GM19328 (cell line): ENCODE results near the gene OPRM1.

Experiments used
- ATAC-seq: cut with Tn5 transposase; IDR thresholded peaks from one replicate; pipeline ENCODE4 v1.9.1; 2021; ENCODE audit warnings: mild to moderate bottlenecking, moderate library complexity; ENCODE audit not compliant: unreplicated experiment

Gene OPRM1

DNA sequence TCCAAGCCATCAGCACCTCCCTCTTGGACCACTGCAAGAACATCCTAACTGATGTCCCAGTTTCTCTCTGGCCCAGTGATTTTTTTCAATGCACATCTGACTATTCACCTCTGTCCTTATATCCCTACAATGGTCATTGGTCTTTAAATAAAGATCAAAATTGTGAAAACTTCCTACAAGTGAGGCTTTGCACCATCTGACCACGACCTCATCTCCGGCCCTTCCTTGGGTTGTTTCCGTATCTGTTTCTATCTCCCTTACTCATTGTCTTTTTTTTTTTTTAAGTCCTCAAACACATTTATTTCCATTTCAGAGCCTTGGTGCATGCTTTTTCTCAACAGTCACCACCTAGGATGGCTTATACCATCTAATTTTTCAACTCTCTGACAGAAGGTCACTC is 229.4 kb downstream of the OPRM1 start:
- ATAC-seq: no peak

DNA sequence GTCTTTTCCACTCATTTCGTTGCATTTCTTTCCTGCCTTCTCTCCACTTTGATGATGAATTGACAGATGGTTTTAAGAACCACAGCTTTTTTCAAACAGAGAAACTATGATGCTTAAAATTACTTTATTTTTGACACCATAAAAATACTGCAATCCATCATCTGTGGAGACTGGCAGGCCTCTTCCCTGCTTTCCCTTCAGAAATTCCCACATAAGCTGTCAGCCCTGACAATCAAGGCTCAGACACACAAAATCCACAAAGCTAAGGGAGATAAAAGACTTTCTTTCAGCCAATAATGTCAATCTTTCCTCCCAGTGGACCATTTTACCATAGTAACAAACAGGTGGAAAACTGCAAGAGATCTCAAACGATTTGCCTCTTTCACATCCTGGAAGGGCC is 235.1 kb downstream of the OPRM1 start:
- ATAC-seq: no peak

DNA sequence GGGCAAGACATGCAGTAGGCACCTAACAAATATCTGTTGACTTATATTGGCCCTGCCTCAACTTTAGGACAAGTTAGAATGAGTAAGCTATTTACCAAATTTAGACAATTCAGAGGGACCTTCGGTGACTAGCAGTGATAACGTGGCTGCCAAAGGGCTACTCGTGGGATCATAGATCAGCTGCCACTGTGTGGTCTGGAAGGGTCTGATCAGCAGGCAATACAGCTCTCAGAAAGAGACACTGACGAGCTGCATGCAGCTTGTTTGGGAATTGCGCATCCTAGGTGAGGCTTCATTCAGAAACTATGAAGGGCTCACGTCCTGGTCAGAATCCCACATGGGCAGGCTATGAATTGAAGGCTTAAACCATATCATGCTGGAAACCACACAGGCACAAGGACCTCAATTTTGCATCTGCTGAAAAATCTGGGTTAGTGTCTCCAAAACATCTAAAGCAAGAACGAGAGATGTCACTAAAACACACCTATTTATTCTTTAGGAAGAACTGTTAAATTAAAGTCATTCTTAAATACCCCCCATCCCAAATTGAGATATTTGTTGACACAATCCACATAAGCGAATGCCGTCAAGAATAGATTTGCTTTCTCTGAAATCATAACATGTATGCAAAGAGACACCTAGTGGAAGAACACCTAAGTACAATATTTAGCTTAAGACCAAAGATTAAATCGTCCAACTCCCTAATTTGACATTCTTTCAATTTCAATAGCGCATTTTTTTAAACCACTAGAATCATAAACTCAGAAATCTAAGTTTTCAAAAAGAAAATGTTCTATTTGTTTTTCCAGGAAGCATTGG is 238.0 kb downstream of the OPRM1 start:
- peak; percentile 62 for ATAC-seq

DNA sequence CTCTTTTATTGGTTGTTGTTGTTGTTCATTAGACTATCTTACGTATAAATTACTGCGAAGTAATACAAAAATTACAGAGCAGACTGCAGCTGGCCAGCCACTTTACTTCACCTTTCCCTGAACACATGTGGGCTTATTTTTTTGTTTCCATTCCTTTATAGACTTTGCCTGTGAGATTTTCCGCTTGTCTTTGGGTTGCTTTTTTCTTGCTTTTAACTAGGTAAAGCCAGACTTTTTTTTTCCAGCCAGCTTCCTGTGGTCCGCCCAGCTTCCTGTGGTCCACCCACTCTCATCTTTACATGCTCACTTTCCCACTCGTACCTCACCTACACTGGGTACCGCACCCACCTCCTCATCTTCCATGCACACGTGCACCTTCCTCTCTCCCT is 238.6 kb downstream of the OPRM1 start:
- ATAC-seq: no peak

DNA sequence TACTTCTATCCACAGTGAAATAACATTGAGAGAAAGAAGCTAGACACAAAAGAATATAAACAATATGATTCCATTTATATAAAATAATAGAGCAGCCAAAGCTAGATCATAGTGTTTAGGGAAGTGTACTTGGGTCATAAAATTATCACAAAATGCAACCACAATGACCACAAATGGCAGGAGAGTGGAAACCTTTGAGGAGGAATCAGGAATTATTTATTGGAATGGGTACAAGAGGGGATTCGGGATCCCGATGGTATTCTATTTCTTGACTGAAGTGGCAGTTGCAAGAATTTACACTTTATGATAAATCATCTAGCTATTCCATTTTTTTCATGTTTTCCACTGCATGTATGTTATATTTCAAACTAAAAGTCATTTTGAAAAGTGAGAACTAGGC is 241.5 kb downstream of the OPRM1 start:
- no peak for ATAC-seq

DNA sequence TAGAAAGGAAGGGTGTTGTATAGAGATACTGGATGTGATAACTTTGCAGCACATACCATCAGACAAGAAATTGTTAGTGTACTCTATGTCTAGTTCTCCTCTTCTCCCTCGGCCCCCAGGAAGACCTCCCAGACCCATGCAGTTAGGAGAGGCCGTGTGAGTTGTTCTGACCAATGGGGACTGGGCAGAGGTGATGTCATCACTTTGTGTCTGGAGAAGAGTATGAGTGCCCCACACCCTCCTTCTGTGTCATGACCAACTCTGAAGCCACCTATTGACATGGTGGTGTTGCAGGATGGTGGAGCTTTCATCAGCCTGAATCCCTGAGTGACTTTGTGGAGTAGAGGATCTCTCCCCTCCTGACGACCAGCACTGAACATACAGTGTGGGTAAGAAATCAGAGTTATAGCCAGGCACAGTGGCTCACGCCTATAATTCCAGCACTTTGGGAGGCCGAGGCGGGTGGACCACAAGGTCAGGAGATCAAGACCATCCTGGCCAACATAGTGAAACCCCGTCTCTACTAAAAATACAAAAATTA is 245.3 kb downstream of the OPRM1 start:
- no peak for ATAC-seq

DNA sequence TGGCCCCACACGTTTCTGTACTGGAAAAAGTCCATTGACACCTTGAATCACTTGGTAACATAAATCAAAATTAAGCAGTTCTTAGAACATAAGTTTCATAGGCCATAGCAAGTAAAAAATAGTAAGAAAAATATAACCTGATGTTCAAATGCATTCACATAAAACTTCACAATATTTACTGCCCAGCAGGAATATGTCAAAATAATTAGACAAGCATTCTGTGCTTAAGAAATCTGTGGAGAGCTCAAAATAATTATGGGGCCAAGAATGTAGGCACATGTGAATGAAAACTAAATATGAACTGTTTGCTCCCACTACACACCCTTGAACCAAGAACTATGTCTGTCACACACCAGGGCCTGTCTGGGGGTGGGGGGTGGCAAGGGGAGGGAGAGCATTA is 246.8 kb downstream of the OPRM1 start:
- ATAC-seq: no peak

DNA sequence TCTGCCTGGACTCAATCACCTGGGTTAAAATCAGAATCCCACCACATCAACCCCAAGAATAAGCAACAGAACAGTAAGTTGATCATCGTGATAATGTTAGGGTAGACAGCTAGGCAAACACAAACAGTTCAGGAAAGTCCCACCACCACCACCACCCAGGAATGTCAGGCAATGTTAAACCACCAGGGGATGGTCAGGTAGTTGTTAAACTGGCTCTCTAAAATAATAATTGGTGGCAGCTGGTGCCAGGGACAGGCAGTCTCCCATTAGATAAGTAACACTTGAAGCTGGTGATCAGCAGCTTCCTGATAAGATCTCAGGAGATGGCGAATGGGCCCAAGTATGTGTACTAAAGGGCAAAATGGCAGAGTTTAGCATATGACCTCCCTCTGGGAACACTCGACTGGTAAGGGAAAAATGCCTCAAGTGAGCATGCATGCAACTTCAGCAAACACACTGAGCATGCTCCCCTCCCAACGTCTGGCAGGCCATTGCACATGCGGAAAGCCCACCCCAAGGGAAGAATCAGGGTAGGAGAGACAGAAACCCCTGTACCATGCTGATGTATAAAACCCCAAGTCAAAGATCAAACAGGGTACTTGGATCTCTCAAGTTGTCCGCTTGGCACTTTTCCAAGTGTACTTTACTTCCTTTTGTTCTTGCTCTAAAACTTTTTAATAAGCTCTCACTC is 250.9 kb downstream of the OPRM1 start:
- ATAC-seq: no peak

DNA sequence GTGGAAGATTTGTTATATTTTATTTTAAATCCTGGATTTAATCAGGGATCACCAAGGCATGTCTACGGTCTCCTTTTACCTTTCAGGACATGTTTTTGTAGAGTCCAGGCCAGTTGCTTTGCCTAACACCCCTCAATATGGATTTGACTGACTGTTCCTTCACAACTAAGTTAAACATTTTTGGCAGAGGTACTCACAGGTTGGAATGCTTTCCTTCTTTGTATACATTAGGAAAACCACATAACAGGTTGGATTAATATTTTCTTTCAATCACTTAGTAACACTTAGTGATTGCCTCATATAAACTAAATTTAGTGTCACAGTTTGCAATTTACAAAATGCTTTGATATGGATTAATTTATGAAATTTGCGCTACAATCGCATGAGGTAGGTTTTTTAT is 253.0 kb downstream of the OPRM1 start:
- ATAC-seq: no peak

DNA sequence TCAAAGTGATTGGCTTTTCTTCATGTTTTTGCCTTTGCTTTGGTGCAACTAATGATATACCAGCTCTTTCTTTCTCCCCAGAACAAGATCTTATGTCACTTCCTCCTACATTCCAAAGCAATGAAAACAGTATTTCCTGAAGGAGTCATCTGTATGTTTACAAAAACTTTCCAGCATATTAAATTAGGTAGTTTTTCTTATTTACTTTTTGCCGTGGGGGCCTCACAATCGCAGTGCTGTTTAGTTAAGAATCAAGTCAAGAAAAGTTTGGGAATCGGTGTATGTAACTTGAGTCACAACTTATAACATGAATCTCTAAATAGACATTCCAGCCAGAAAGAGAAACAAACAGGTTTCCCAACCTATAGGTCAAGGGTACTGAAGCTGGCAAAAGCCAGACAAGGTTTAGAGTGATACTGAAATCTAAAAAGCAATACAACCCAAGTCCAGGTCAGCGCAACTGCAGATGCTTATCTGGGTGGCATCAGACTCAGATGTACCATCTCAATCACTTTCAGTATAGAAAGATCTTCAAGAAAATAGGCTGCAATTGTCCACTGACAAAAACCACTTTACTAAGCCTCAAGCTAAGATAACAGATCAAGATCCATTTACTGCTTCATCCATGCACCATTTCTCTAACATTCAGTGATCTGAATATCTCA is 253.9 kb downstream of the OPRM1 start:
- no peak for ATAC-seq

DNA sequence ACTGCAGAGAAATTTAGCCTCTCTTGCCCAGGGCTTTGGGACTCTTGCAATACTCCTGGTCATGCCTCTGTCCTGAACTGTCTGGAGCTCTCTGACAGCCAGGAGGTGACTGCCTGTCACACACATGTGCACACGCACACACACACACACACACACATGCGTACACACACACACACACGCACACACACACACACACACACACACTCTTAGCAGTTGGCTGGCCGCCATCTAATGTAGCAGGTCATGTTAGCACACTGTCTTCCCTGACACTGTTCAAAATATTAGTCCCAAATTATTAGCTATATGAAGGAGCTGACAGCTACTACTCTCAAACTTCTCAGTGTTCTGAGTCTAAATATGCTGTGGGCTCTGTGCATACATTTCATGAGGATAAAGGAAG is 256.7 kb downstream of the OPRM1 start:
- no peak for ATAC-seq
